Type B pancreatic cell (in vitro differentiated cells): Measurements from ENCODE around the gene LAMC3. TPM values are rescaled to one million over a fixed set of nuclear protein-coding genes. Genes with fewer than 3 reads are reported as not detected.

Source experiments
- DNase-seq: peaks from one replicate; pipeline ENCODE4 v3.0.0; 2021; ENCODE audit warnings: mixed read lengths; ENCODE audit not compliant: unreplicated experiment; ENCODE audit errors: extremely low spot score
- H3K27ac Mint-ChIP-seq: 2 replicates; pipeline ENCODE4 v1.8.0; 2021; ENCODE audit warnings: mild to moderate bottlenecking, mixed read lengths
- H3K27me3 Mint-ChIP-seq: 2 replicates; pipeline ENCODE4 v1.8.0; 2021; ENCODE audit warnings: mixed read lengths
- H3K36me3 Mint-ChIP-seq: 2 replicates; pipeline ENCODE4 v1.8.0; 2021; ENCODE audit warnings: mixed read lengths
- H3K4me1 Mint-ChIP-seq: one replicate; pipeline ENCODE4 v1.8.0; 2021; ENCODE audit warnings: mixed read lengths; ENCODE audit not compliant: unreplicated experiment
- H3K4me3 Mint-ChIP-seq: 2 replicates; pipeline ENCODE4 v1.8.0; 2021; ENCODE audit warnings: mild to moderate bottlenecking, mixed read lengths
- H3K9me3 Mint-ChIP-seq: 2 replicates; pipeline ENCODE4 v1.8.0; 2021; ENCODE audit warnings: mixed read lengths
- CTCF ChIP-seq: fragments of 200-600 bp; sonication (generic); conservative IDR thresholded peaks from 2 replicates; pipeline ENCODE4 v1.5.0; 2021; ENCODE audit warnings: antibody characterized with exemption, mild to moderate bottlenecking
- total RNA-seq: library from RNA; stranded (reverse); gene quantifications from 2 replicates; pipeline ENCODE4 v1.2.1, GENCODE V29; 2021; ENCODE audit warnings: low replicate concordance

LAMC3 gene
- total RNA-seq, 1 donor from 2014 or later, result 7.2 TPM

GRCh38 chr9:131001021-131001420 is 8.0 kb upstream of the LAMC3 start:
- DNase-seq, result no peak
- H3K4me3 Mint-ChIP-seq, result no peak overlapping the region
- no peak overlapping the region for H3K27ac Mint-ChIP-seq
- no peaks in the 10 kb centered on the region for H3K9me3 Mint-ChIP-seq
- no peaks in the 10 kb centered on the region for H3K36me3 Mint-ChIP-seq
- no peaks in the 10 kb centered on the region for H3K4me1 Mint-ChIP-seq
- no peak for TF ChIP-seq CTCF
- peaks cover 29% of the 10 kb centered on the region for H3K27me3 Mint-ChIP-seq

GRCh38 chr9:131001990-131002389 is 7.0 kb upstream of the LAMC3 start:
- no peaks in the 10 kb centered on the region for H3K9me3 Mint-ChIP-seq
- no peaks in the 10 kb centered on the region for H3K36me3 Mint-ChIP-seq
- peaks cover 34% of the 10 kb centered on the region for H3K27me3 Mint-ChIP-seq
- H3K4me3 Mint-ChIP-seq, result no peak overlapping the region
- no peak overlapping the region for H3K27ac Mint-ChIP-seq
- TF ChIP-seq CTCF, result no peak
- H3K4me1 Mint-ChIP-seq, result no peaks in the 10 kb centered on the region
- no peak for DNase-seq

DNA sequence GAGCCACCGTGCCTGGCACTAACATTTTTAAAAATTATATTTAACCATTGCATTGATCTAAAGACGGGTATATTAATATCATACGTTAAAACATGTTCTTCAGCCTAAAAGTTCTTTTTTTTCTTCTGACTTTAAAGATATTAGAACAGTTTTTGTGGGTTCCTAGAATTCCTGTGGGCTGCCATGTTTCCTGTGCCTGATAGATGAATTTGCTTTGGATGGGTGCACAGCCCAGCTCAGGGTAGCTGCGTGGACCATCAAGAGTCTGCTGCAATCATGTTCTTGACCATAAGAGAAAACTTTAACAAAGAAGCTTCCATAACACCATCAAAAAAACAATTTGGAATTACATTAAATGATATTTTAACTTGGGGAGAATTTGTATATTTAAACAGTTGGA is 2.4 kb upstream of the LAMC3 start:
- H3K4me1 Mint-ChIP-seq, result peaks cover 4% of the 10 kb centered on the region
- no peak overlapping the region for H3K4me3 Mint-ChIP-seq
- H3K9me3 Mint-ChIP-seq, result no peaks in the 10 kb centered on the region
- no peak overlapping the region for H3K27ac Mint-ChIP-seq
- no peak for DNase-seq
- TF ChIP-seq CTCF, result no peak
- H3K36me3 Mint-ChIP-seq, result no peaks in the 10 kb centered on the region
- peaks cover 42% of the 10 kb centered on the region for H3K27me3 Mint-ChIP-seq

GRCh38 chr9:131008086-131008485 is 888 bp upstream of the LAMC3 start:
- TF ChIP-seq CTCF, result no peak
- Mint-ChIP-seq H3K27ac (no peak overlapping the region), H3K9me3 (no peaks in the 10 kb centered on the region), H3K36me3 (no peaks in the 10 kb centered on the region), H3K4me3 (no peak overlapping the region), H3K4me1 (peaks cover 11% of the 10 kb centered on the region), H3K27me3 (peaks cover 47% of the 10 kb centered on the region)
- no peak for DNase-seq

DNA sequence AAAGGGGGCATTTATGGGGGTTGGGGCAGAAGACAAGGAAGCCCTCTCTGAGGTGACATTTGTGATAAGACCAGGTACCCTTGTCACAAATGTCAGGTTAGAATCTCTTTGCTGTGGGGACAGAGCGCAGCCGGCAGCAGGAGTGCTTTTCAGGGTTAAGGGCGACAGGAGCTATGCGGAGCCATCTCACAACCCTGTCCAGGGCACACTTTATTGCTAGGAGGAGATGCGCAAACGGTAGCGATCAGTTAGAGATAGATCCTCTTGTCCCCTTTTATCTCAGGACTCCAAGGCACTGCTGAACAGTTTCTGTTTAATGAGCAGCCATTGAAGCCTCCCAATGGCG is 438 bp upstream of the LAMC3 start:
- Mint-ChIP-seq H3K27me3 (peaks cover 47% of the 10 kb centered on the region), H3K36me3 (no peaks in the 10 kb centered on the region), H3K4me1 (peaks cover 11% of the 10 kb centered on the region), H3K4me3 (peak overlapping the region; percentile 75), H3K9me3 (no peaks in the 10 kb centered on the region), H3K27ac (no peak overlapping the region)
- no peak for DNase-seq
- TF ChIP-seq CTCF, result no peak
